Measurements from ENCODE around the gene ZEB2.

ZEB2 gene

GRCh38 chr2:144401036-144401435 lies 118.9 kb downstream of the ZEB2 start:
- Histone ChIP-seq H3K36me3 (ENCODE audit: insufficient read depth, low read length) (peaks cover 85% of the 10 kb centered on the region), H3K9me3 (ENCODE audit: low read length) (no peaks in the 10 kb centered on the region), H3K4me1 (ENCODE audit: insufficient read depth, low read length) (peaks cover 17% of the 10 kb centered on the region), H3K4me3 (ENCODE audit: low read length) (no peak overlapping the region), H2AFZ (ENCODE audit: low read depth, low read length) (no peak overlapping the region), H3K27me3 (ENCODE audit: insufficient read depth, low read length) (no peaks in the 10 kb centered on the region)

GRCh38 chr2:144396318-144396717 lies 123.6 kb downstream of the ZEB2 start:
- no peak overlapping the region for H3K4me3 ChIP-seq (ENCODE audit: low read length)
- no peaks in the 10 kb centered on the region for H3K27me3 ChIP-seq (ENCODE audit: insufficient read depth, low read length)
- H2AFZ ChIP-seq (ENCODE audit: low read depth, low read length) = no peak overlapping the region
- peaks cover 96% of the 10 kb centered on the region for H3K36me3 ChIP-seq (ENCODE audit: insufficient read depth, low read length)
- H3K4me1 ChIP-seq (ENCODE audit: insufficient read depth, low read length) = peaks cover under 1% of the 10 kb centered on the region
- H3K9me3 ChIP-seq (ENCODE audit: low read length) = no peaks in the 10 kb centered on the region

GRCh38 chr2:144390424-144391020 lies 129.4 kb downstream of the ZEB2 start:
- Histone ChIP-seq H3K27me3 (ENCODE audit: insufficient read depth, low read length) (no peaks in the 10 kb centered on the region), H3K9me3 (ENCODE audit: low read length) (peaks cover 4% of the 10 kb centered on the region), H3K36me3 (ENCODE audit: insufficient read depth, low read length) (peaks cover 77% of the 10 kb centered on the region), H3K4me3 (ENCODE audit: low read length) (no peak overlapping the region), H2AFZ (ENCODE audit: low read depth, low read length) (no peak overlapping the region), H3K4me1 (ENCODE audit: insufficient read depth, low read length) (no peaks in the 10 kb centered on the region)

- peaks cover 4% of the 10 kb centered on the region for H3K9me3 ChIP-seq (ENCODE audit: low read length)
- H3K4me3 ChIP-seq (ENCODE audit: low read length) = no peak overlapping the region
- H3K36me3 ChIP-seq (ENCODE audit: insufficient read depth, low read length) = peaks cover 71% of the 10 kb centered on the region
- H2AFZ ChIP-seq (ENCODE audit: low read depth, low read length) = no peak overlapping the region
- no peaks in the 10 kb centered on the region for H3K27me3 ChIP-seq (ENCODE audit: insufficient read depth, low read length)
- H3K4me1 ChIP-seq (ENCODE audit: insufficient read depth, low read length) = no peaks in the 10 kb centered on the region
Measured at GRCh38 chr2:144389930-144390311, 130.0 kb downstream of the ZEB2 start.

GRCh38 chr2:144389151-144389929 lies 130.6 kb downstream of the ZEB2 start:
- Histone ChIP-seq H2AFZ (ENCODE audit: low read depth, low read length) (no peak overlapping the region), H3K4me1 (ENCODE audit: insufficient read depth, low read length) (no peaks in the 10 kb centered on the region), H3K9me3 (ENCODE audit: low read length) (peaks cover 4% of the 10 kb centered on the region), H3K4me3 (ENCODE audit: low read length) (no peak overlapping the region), H3K36me3 (ENCODE audit: insufficient read depth, low read length) (peaks cover 66% of the 10 kb centered on the region), H3K27me3 (ENCODE audit: insufficient read depth, low read length) (no peaks in the 10 kb centered on the region)

GRCh38 chr2:144385381-144385780 lies 134.5 kb downstream of the ZEB2 start:
- Histone ChIP-seq H3K4me1 (ENCODE audit: insufficient read depth, low read length) (no peaks in the 10 kb centered on the region), H2AFZ (ENCODE audit: low read depth, low read length) (no peak overlapping the region), H3K9me3 (ENCODE audit: low read length) (peaks cover 2% of the 10 kb centered on the region), H3K36me3 (ENCODE audit: insufficient read depth, low read length) (peaks cover 29% of the 10 kb centered on the region), H3K4me3 (ENCODE audit: low read length) (no peak overlapping the region), H3K27me3 (ENCODE audit: insufficient read depth, low read length) (no peaks in the 10 kb centered on the region)

- H3K9me3 ChIP-seq (ENCODE audit: low read length) = no peaks in the 10 kb centered on the region
- no peak overlapping the region for H3K4me3 ChIP-seq (ENCODE audit: low read length)
- no peak overlapping the region for H2AFZ ChIP-seq (ENCODE audit: low read depth, low read length)
- H3K4me1 ChIP-seq (ENCODE audit: insufficient read depth, low read length) = no peaks in the 10 kb centered on the region
- H3K27me3 ChIP-seq (ENCODE audit: insufficient read depth, low read length) = no peaks in the 10 kb centered on the region
- peaks cover 13% of the 10 kb centered on the region for H3K36me3 ChIP-seq (ENCODE audit: insufficient read depth, low read length)
Measured at GRCh38 chr2:144383571-144384100, 136.3 kb downstream of the ZEB2 start.

GRCh38 chr2:144382849-144383248 lies 137.1 kb downstream of the ZEB2 start:
- Histone ChIP-seq H3K36me3 (ENCODE audit: insufficient read depth, low read length) (peaks cover 9% of the 10 kb centered on the region), H3K4me3 (ENCODE audit: low read length) (no peak overlapping the region), H3K4me1 (ENCODE audit: insufficient read depth, low read length) (no peaks in the 10 kb centered on the region), H3K9me3 (ENCODE audit: low read length) (no peaks in the 10 kb centered on the region), H3K27me3 (ENCODE audit: insufficient read depth, low read length) (no peaks in the 10 kb centered on the region), H2AFZ (ENCODE audit: low read depth, low read length) (no peak overlapping the region)

- Histone ChIP-seq H2AFZ (ENCODE audit: low read depth, low read length) (no peak overlapping the region), H3K36me3 (ENCODE audit: insufficient read depth, low read length) (peaks cover 7% of the 10 kb centered on the region), H3K27me3 (ENCODE audit: insufficient read depth, low read length) (no peaks in the 10 kb centered on the region), H3K4me3 (ENCODE audit: low read length) (no peak overlapping the region), H3K9me3 (ENCODE audit: low read length) (no peaks in the 10 kb centered on the region), H3K4me1 (ENCODE audit: insufficient read depth, low read length) (no peaks in the 10 kb centered on the region)
Measured at GRCh38 chr2:144381716-144382115, 138.2 kb downstream of the ZEB2 start.

GRCh38 chr2:144379851-144380311 lies 140.0 kb downstream of the ZEB2 start:
- no peaks in the 10 kb centered on the region for H3K27me3 ChIP-seq (ENCODE audit: insufficient read depth, low read length)
- H3K9me3 ChIP-seq (ENCODE audit: low read length) = no peaks in the 10 kb centered on the region
- H3K4me3 ChIP-seq (ENCODE audit: low read length) = no peak overlapping the region
- H3K4me1 ChIP-seq (ENCODE audit: insufficient read depth, low read length) = no peaks in the 10 kb centered on the region
- H2AFZ ChIP-seq (ENCODE audit: low read depth, low read length) = no peak overlapping the region
- no peaks in the 10 kb centered on the region for H3K36me3 ChIP-seq (ENCODE audit: insufficient read depth, low read length)

- Histone ChIP-seq H3K9me3 (ENCODE audit: low read length) (no peaks in the 10 kb centered on the region), H3K36me3 (ENCODE audit: insufficient read depth, low read length) (no peaks in the 10 kb centered on the region), H3K4me3 (ENCODE audit: low read length) (no peak overlapping the region), H2AFZ (ENCODE audit: low read depth, low read length) (no peak overlapping the region), H3K4me1 (ENCODE audit: insufficient read depth, low read length) (no peaks in the 10 kb centered on the region), H3K27me3 (ENCODE audit: insufficient read depth, low read length) (no peaks in the 10 kb centered on the region)
Measured at GRCh38 chr2:144378551-144378950, 141.4 kb downstream of the ZEB2 start.

- Histone ChIP-seq H3K27me3 (ENCODE audit: insufficient read depth, low read length) (no peaks in the 10 kb centered on the region), H3K4me1 (ENCODE audit: insufficient read depth, low read length) (peaks cover 2% of the 10 kb centered on the region), H3K36me3 (ENCODE audit: insufficient read depth, low read length) (no peaks in the 10 kb centered on the region), H3K4me3 (ENCODE audit: low read length) (no peak overlapping the region), H3K9me3 (ENCODE audit: low read length) (no peaks in the 10 kb centered on the region), H2AFZ (ENCODE audit: low read depth, low read length) (no peak overlapping the region)
Measured at GRCh38 chr2:144377914-144378313, 142.0 kb downstream of the ZEB2 start.

GRCh38 chr2:144376926-144377325 lies 143.0 kb downstream of the ZEB2 start:
- H3K36me3 ChIP-seq (ENCODE audit: insufficient read depth, low read length) = no peaks in the 10 kb centered on the region
- no peaks in the 10 kb centered on the region for H3K9me3 ChIP-seq (ENCODE audit: low read length)
- peaks cover 2% of the 10 kb centered on the region for H3K4me1 ChIP-seq (ENCODE audit: insufficient read depth, low read length)
- H3K4me3 ChIP-seq (ENCODE audit: low read length) = no peak overlapping the region
- H3K27me3 ChIP-seq (ENCODE audit: insufficient read depth, low read length) = no peaks in the 10 kb centered on the region
- H2AFZ ChIP-seq (ENCODE audit: low read depth, low read length) = no peak overlapping the region
